ENCODE results near the gene KCTD17.

DNA sequence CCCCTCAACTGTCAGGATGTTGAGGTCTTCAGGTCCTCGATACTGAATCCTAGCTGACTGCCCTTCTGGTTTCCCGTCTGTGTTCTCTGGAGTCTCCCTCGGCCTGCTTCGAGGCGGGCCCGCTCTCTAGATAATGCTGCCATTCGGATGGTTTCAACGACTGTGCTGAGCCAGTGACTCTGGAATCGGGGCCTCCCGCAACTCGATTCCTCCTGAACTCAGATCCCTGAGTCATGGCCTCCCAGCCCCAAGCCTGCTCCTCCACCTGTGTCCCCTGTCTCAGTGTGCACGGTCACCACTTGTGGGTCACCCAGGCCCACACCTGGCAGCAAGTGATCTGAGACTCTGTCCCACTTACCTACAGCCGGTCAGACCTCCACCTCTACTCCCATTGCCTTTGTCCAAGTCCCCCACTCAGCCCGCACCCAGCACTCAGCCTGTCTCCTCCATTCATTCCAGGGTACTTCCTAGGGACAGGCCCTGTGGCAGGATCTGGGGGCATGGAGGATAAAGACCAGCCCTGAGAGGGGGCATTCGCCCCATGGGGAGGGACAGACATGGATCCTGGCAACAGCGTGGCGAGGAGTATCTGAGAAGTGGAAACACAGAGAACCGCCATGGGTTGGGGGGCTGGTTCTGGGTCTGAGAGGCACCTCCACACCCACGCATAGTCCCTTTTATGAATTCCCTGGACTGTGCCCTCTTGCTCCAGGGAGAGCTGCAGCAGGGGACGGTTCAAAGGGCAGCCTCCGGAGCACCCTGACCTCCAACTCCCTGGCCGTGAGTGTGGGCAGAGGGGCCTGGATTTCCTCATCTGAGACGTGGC is 17.7 kb upstream of the KCTD17 start:
- TF ChIP-seq POLR2A (IDR thresholded peaks at IDR 0.05) = no peak
- TF ChIP-seq, protein P1, sequence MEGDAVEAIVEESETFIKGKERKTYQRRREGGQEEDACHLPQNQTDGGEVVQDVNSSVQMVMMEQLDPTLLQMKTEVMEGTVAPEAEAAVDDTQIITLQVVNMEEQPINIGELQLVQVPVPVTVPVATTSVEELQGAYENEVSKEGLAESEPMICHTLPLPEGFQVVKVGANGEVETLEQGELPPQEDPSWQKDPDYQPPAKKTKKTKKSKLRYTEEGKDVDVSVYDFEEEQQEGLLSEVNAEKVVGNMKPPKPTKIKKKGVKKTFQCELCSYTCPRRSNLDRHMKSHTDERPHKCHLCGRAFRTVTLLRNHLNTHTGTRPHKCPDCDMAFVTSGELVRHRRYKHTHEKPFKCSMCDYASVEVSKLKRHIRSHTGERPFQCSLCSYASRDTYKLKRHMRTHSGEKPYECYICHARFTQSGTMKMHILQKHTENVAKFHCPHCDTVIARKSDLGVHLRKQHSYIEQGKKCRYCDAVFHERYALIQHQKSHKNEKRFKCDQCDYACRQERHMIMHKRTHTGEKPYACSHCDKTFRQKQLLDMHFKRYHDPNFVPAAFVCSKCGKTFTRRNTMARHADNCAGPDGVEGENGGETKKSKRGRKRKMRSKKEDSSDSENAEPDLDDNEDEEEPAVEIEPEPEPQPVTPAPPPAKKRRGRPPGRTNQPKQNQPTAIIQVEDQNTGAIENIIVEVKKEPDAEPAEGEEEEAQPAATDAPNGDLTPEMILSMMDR (IDR thresholded peaks at IDR 0.05) = no peak
